A673 (cell line): Measurements from ENCODE around the gene AFF2. TPM values are rescaled to one million over a fixed set of nuclear protein-coding genes. Genes with fewer than 3 reads are reported as not detected.

ENCODE experiments used
- BruUV-seq: library from RNA; stranded (reverse); fragments of 400-500 nt; replicated peaks from 2 replicates; lab custom pipeline; 2021; lab: Mats Ljungman, UMichigan
- CTCF ChIA-PET: fragments of 300-600 bp; sonication (Branson Sonifier 250); formaldehyde crosslinking; loops from one replicate; lab custom pipeline; 2022; ENCODE audit warnings: antibody characterized with exemption; lab: Charles Lee
- POLR2A ChIA-PET: fragments of 300-600 bp; sonication (Branson Sonifier 250); formaldehyde crosslinking; loops from one replicate; lab custom pipeline; 2022; ENCODE audit warnings: antibody characterized with exemption; ENCODE audit not compliant: low non-redundant PET; lab: Charles Lee
- DNase-seq: peaks from one replicate; pipeline ENCODE4 v3.0.0-alpha.2; 2015; ENCODE audit warnings: low spot score
- H3K27ac ChIP-seq: fragments of 200-600 bp; sonication (generic); 2 replicates; pipeline ENCODE4 v1.5.1; 2016; ENCODE audit warnings: mixed run types, low read depth, mild to moderate bottlenecking, mixed read lengths, antibody characterized with exemption, low read length; ENCODE audit not compliant: poor library complexity, severe bottlenecking
- H3K27me3 ChIP-seq: fragments of 200-600 bp; sonication (generic); replicated peaks from 2 replicates; pipeline ENCODE4 v1.6.1; 2017; ENCODE audit warnings: mixed run types, low read depth, mild to moderate bottlenecking, mixed read lengths, antibody characterized with exemption, low read length; ENCODE audit not compliant: insufficient read depth, poor library complexity
- H3K36me3 ChIP-seq: fragments of 200-600 bp; sonication (generic); 2 replicates; pipeline ENCODE4 v1.6.1; 2016; ENCODE audit warnings: mixed run types, mild to moderate bottlenecking, mixed read lengths, antibody characterized with exemption, low read length; ENCODE audit not compliant: insufficient read depth, poor library complexity, severe bottlenecking
- H3K4me1 ChIP-seq: fragments of 200-600 bp; sonication (generic); 2 replicates; pipeline ENCODE4 v1.6.1; 2017; ENCODE audit warnings: mixed run types, mild to moderate bottlenecking, mixed read lengths, antibody characterized with exemption, low read length; ENCODE audit not compliant: insufficient read depth, poor library complexity, severe bottlenecking
- H3K4me3 ChIP-seq: fragments of 200-600 bp; sonication (generic); 2 replicates; pipeline ENCODE4 v1.5.1; 2016; ENCODE audit warnings: low read depth, mixed run types, mild to moderate bottlenecking, mixed read lengths, low read length; ENCODE audit not compliant: poor library complexity, severe bottlenecking
- H3K9me3 ChIP-seq: fragments of 200-600 bp; sonication (generic); 2 replicates; pipeline ENCODE4 v1.6.1; 2016; ENCODE audit warnings: mixed run types, low read depth, mild to moderate bottlenecking, mixed read lengths, antibody characterized with exemption, low read length; ENCODE audit not compliant: poor library complexity, severe bottlenecking
- EZH2 ChIP-seq: fragments of 200-600 bp; sonication (generic); IDR thresholded peaks from 2 replicates; pipeline ENCODE4 v1.6.1; 2017; ENCODE audit warnings: borderline replicate concordance, low read depth, mild to moderate bottlenecking, mixed read lengths, antibody characterized with exemption, low read length; ENCODE audit not compliant: poor library complexity, severe bottlenecking
- intact Hi-C: fragments of 100-400 bp; cut with micrococcal nuclease; formaldehyde crosslinking; loops from one replicate; pipeline ENCODE4 v1.10.0; 2022; ENCODE audit not compliant: unreplicated experiment
- total RNA-seq: library from RNA; stranded (reverse); gene quantifications from 2 replicates; pipeline ENCODE4 v1.2.3, GENCODE V29; 2021
- TF ChIP-seq, protein P1 (sequence below): fragments of 300-800, 200-600 bp; sonication (generic); conservative IDR thresholded peaks from 2 replicates; pipeline ENCODE4 v1.5.1; 2017; ENCODE audit warnings: low read depth, mild to moderate bottlenecking, antibody characterized with exemption, low read length, moderate library complexity, mixed read lengths

The AFF2 gene
- total RNA-seq, 1 experiment from 2014 or later = not detected

- Histone ChIP-seq H3K4me3 (no peak overlapping the region), H3K4me1 (no peaks in the 10 kb centered on the region), H3K27ac (no peak overlapping the region), H3K27me3 (no peaks in the 10 kb centered on the region), H3K9me3 (peaks cover 7% of the 10 kb centered on the region), H3K36me3 (no peaks in the 10 kb centered on the region)
- ChIA-PET CTCF (no interaction called here), POLR2A (no interaction called here)
- intact Hi-C loops = no loop called here
- no peak for DNase-seq
- no TSS peak for BruUV-seq
- no peak for TF ChIP-seq EZH2
- TF ChIP-seq, protein P1, sequence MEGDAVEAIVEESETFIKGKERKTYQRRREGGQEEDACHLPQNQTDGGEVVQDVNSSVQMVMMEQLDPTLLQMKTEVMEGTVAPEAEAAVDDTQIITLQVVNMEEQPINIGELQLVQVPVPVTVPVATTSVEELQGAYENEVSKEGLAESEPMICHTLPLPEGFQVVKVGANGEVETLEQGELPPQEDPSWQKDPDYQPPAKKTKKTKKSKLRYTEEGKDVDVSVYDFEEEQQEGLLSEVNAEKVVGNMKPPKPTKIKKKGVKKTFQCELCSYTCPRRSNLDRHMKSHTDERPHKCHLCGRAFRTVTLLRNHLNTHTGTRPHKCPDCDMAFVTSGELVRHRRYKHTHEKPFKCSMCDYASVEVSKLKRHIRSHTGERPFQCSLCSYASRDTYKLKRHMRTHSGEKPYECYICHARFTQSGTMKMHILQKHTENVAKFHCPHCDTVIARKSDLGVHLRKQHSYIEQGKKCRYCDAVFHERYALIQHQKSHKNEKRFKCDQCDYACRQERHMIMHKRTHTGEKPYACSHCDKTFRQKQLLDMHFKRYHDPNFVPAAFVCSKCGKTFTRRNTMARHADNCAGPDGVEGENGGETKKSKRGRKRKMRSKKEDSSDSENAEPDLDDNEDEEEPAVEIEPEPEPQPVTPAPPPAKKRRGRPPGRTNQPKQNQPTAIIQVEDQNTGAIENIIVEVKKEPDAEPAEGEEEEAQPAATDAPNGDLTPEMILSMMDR = no peak
These were observed 99.7 kb downstream of the AFF2 start for GRCh38 chrX:148600131-148600530.

DNA sequence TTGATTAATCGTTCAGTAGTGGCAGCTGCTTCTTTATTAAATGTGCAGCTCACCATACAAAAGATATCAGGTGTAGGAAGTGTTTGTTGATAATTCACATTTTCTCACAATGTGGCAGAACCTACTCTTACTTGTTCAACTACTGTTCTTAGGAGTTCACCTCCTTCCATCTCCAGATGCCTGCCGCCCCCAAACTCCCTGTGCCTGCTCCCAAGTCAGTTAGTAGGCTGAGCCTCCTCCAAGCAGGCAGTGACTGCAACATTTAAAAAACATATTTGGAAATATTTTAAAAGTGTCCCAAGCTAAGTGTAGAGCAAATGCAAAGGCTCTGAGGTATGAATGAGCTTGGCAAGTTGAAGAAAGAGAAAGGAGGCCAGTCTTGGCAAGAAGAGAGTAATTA is 100.2 kb downstream of the AFF2 start:
- Histone ChIP-seq H3K4me3 (no peak overlapping the region), H3K27ac (no peak overlapping the region), H3K36me3 (no peaks in the 10 kb centered on the region), H3K4me1 (no peaks in the 10 kb centered on the region), H3K27me3 (no peaks in the 10 kb centered on the region), H3K9me3 (peaks cover 6% of the 10 kb centered on the region)
- intact Hi-C loops = no loop called here
- CTCF ChIA-PET = no interaction called here
- POLR2A ChIA-PET = no interaction called here
- no peak for TF ChIP-seq EZH2
- TF ChIP-seq, protein P1 = no peak
- DNase-seq = no peak
- BruUV-seq = no TSS peak

- intact Hi-C loops = no loop called here
- Histone ChIP-seq H3K27me3 (no peaks in the 10 kb centered on the region), H3K4me3 (no peak overlapping the region), H3K27ac (no peak overlapping the region), H3K36me3 (no peaks in the 10 kb centered on the region), H3K4me1 (no peaks in the 10 kb centered on the region), H3K9me3 (peaks cover 6% of the 10 kb centered on the region)
- BruUV-seq = no TSS peak
- no peak for TF ChIP-seq EZH2
- TF ChIP-seq, protein P1 = no peak
- ChIA-PET CTCF (no interaction called here), POLR2A (no interaction called here)
- no peak for DNase-seq
These were observed 100.6 kb downstream of the AFF2 start for GRCh38 chrX:148601034-148601433.
